OCI-LY3 (cell line): ENCODE results near the gene ACAA1.
"Not testable (repeated sequence)": the region's sequence is repeated elsewhere in the genome, so short reads cannot be mapped to it uniquely, and the experiment has no call there.

Experiments
- H2AFZ ChIP-seq: fragments of 200-600, 300-600 bp; shearing (Covaris generic); 2 replicates; pipeline ENCODE4 v1.6.0; 2014; ENCODE audit warnings: antibody characterized with exemption, low read depth, low read length
- H3K27ac ChIP-seq: fragments of 200-600, 300-600 bp; sonication (generic); 2 replicates; pipeline ENCODE4 v1.5.1; 2014; ENCODE audit warnings: mild to moderate bottlenecking, low read length, moderate library complexity, mixed read lengths
- H3K27me3 ChIP-seq: fragments of 200-600, 300-600 bp; sonication (generic); 2 replicates; pipeline ENCODE4 v1.6.1; 2014; ENCODE audit warnings: low read depth, low read length, mixed read lengths
- H3K36me3 ChIP-seq: fragments of 200-600, 300-600 bp; sonication (generic); replicated peaks from 2 replicates; pipeline ENCODE3; 2014; ENCODE audit warnings: low read depth, low read length, mixed read lengths
- H3K4me1 ChIP-seq: fragments of 300-600, 200-600 bp; sonication (generic); 2 replicates; pipeline ENCODE4 v1.6.1; 2014; ENCODE audit warnings: low read length, mixed read lengths
- H3K4me2 ChIP-seq: fragments of 200-600, 300-600 bp; sonication (generic); 2 replicates; pipeline ENCODE4 v1.6.1; 2014; ENCODE audit warnings: low read length, mixed read lengths
- H3K4me3 ChIP-seq: fragments of 300-600, 200-600 bp; sonication (generic); 2 replicates; pipeline ENCODE4 v1.5.1; 2014; ENCODE audit warnings: antibody characterized with exemption, mild to moderate bottlenecking, low read length, moderate library complexity
- H3K79me2 ChIP-seq: fragments of 300-600, 200-600 bp; shearing (Covaris generic); 2 replicates; pipeline ENCODE4 v1.6.1; 2014; ENCODE audit warnings: mild to moderate bottlenecking, low read length, mixed read lengths
- H3K9ac ChIP-seq: fragments of 300-600, 200-600 bp; shearing (Covaris generic); 2 replicates; pipeline ENCODE4 v1.6.0; 2014; ENCODE audit warnings: mild to moderate bottlenecking, low read length, moderate library complexity
- H3K9me3 ChIP-seq: fragments of 200-600, 300-600 bp; shearing (Covaris generic); 2 replicates; pipeline ENCODE4 v1.6.1; 2014; ENCODE audit warnings: low read length, mixed read lengths; ENCODE audit not compliant: insufficient read depth
- H4K20me1 ChIP-seq: fragments of 200-600, 300-600 bp; sonication (generic); 2 replicates; pipeline ENCODE4 v1.6.1; 2016; ENCODE audit warnings: low read length, mixed read lengths; ENCODE audit not compliant: insufficient read depth
- CTCF ChIP-seq: fragments of 200-600, 300-600 bp; sonication (generic); IDR thresholded peaks from 2 replicates; pipeline ENCODE4 v1.5.1; 2014; ENCODE audit warnings: antibody characterized with exemption, low read length, low read depth
- EZH2phosphoT487 ChIP-seq: fragments of 200-600 bp; shearing (Covaris generic); IDR thresholded peaks from 2 replicates; pipeline ENCODE4 v1.6.1; 2018; ENCODE audit warnings: antibody characterized with exemption, mixed run types, low read depth

Gene ACAA1

GRCh38 chr3:38094999-38095398 is 41.9 kb downstream of the ACAA1 start:
- Histone ChIP-seq H3K79me2 (no peaks in the 10 kb centered on the region), H3K27me3 (peaks cover 38% of the 10 kb centered on the region), H3K9me3 (no peaks in the 10 kb centered on the region), H3K4me3 (no peak overlapping the region), H3K36me3 (no peaks in the 10 kb centered on the region), H3K4me2 (no peak overlapping the region), H4K20me1 (no peaks in the 10 kb centered on the region), H2AFZ (no peak overlapping the region), H3K4me1 (no peaks in the 10 kb centered on the region), H3K27ac (no peak overlapping the region), H3K9ac (no peak overlapping the region)
- TF ChIP-seq EZH2phosphoT487 (no peak), CTCF (no peak)

GRCh38 chr3:38090453-38090852 is 46.5 kb downstream of the ACAA1 start:
- no peaks in the 10 kb centered on the region for H4K20me1 ChIP-seq
- H3K27ac ChIP-seq, result no peak overlapping the region
- no peak overlapping the region for H3K9ac ChIP-seq
- H3K4me3 ChIP-seq, result no peak overlapping the region
- TF ChIP-seq CTCF (no peak), EZH2phosphoT487 (no peak)
- H3K79me2 ChIP-seq, result no peaks in the 10 kb centered on the region
- H3K4me1 ChIP-seq, result no peaks in the 10 kb centered on the region
- no peak overlapping the region for H3K4me2 ChIP-seq
- H3K36me3 ChIP-seq, result no peaks in the 10 kb centered on the region
- no peak overlapping the region for H2AFZ ChIP-seq
- no peaks in the 10 kb centered on the region for H3K9me3 ChIP-seq
- peaks cover 29% of the 10 kb centered on the region for H3K27me3 ChIP-seq

GRCh38 chr3:38089163-38089562 is 47.8 kb downstream of the ACAA1 start:
- H3K4me3 ChIP-seq, result no peak overlapping the region
- H3K4me2 ChIP-seq, result no peak overlapping the region
- TF ChIP-seq EZH2phosphoT487 (no peak), CTCF (no peak)
- H3K27ac ChIP-seq, result no peak overlapping the region
- H3K4me1 ChIP-seq, result no peaks in the 10 kb centered on the region
- no peak overlapping the region for H3K9ac ChIP-seq
- H3K9me3 ChIP-seq, result 0 out of 2 replicates have a peak, but pooled peaks cover under 1% of the 10 kb centered on the region
- H3K36me3 ChIP-seq, result no peaks in the 10 kb centered on the region
- H2AFZ ChIP-seq, result no peak overlapping the region
- no peaks in the 10 kb centered on the region for H4K20me1 ChIP-seq
- no peaks in the 10 kb centered on the region for H3K79me2 ChIP-seq
- H3K27me3 ChIP-seq, result peaks cover 26% of the 10 kb centered on the region

GRCh38 chr3:38088126-38089078 is 48.5 kb downstream of the ACAA1 start:
- Histone ChIP-seq H3K9me3 (peaks cover 3% of the 10 kb centered on the region; the same call in 1 of the 2 replicates), H3K27ac (no peak overlapping the region), H3K9ac (no peak overlapping the region), H3K4me3 (no peak overlapping the region), H2AFZ (no peak overlapping the region), H4K20me1 (no peaks in the 10 kb centered on the region), H3K4me1 (no peaks in the 10 kb centered on the region), H3K79me2 (no peaks in the 10 kb centered on the region), H3K4me2 (no peak overlapping the region), H3K27me3 (peaks cover 19% of the 10 kb centered on the region), H3K36me3 (no peaks in the 10 kb centered on the region)
- TF ChIP-seq CTCF (no peak), EZH2phosphoT487 (no peak)

- not testable (repeated sequence) for H3K4me2 ChIP-seq, H3K79me2 ChIP-seq, H3K9ac ChIP-seq, H4K20me1 ChIP-seq, H3K4me3 ChIP-seq, H2AFZ ChIP-seq, H3K4me1 ChIP-seq, H3K36me3 ChIP-seq, H3K27ac ChIP-seq, H3K9me3 ChIP-seq
- H3K27me3 ChIP-seq, result peaks cover 10% of the 10 kb centered on the region
Measured at GRCh38 chr3:38087278-38087677, 49.6 kb downstream of the ACAA1 start.
